Keratinocyte (primary cell): ENCODE measurements around the gene LYPD8.
A peak's percentile ranks its signal among the peaks of the same experiment; 100 is the strongest.

Source experiments
- CTCF ChIP-seq, 3 experiments: IDR thresholded peaks in 1 of 3; conservative IDR thresholded peaks in 1 of 3; optimal IDR thresholded peaks in 1 of 3; 2 replicates in 2 of 3; 3 replicates in 1 of 3; pipeline versions ENCODE3 to v1.5.1; 2011; ENCODE audit warnings: low read length in 3 of 3, mild to moderate bottlenecking in 3 of 3, moderate library complexity in 2 of 3, control low read depth in 1 of 3, inconsistent platforms in 1 of 3; ENCODE audit not compliant: insufficient read depth in 2 of 3; ENCODE audit errors: extremely low read depth in 1 of 3
- EZH2 ChIP-seq: IDR thresholded peaks from one replicate; pipeline ENCODE4 v1.6.1; 2012; ENCODE audit warnings: inconsistent platforms, mild to moderate bottlenecking, low read length, moderate library complexity

DNA sequence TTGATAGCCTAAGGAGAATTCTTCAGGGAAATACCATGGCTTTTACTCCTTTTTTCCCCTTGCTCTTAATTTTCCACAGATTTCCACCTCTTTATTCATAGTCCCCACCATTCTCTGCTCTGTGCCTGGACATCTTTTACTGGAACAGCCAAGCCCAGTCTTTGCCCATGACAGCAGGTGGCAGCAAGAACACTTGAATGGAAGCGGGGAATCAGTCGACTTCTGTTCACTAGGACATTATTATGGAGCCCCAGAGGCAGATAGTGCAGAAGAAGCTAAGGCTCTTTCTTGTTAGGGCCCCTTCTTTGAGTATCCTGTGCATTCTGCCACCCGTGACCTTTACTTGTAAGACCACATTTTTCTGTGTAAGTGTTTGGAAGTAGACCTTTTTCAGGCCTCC, 59.3 kb downstream of the LYPD8 start:
- TF ChIP-seq EZH2 = no peak
- TF ChIP-seq CTCF (optimal IDR thresholded peaks at IDR 0.05 in 1 of 3, IDR thresholded peaks at IDR 0.05 in 1 of 3, conservative IDR thresholded peaks at IDR 0.05 in 1 of 3; ENCODE audit: extremely low read depth in 1 of 3, insufficient read depth in 2 of 3, low read length in 3 of 3) = peak in 1 of 3 experiments; percentile 2
